ENCODE data around the gene PTPRN2.

- TF ChIP-seq MEF2A (IDR thresholded peaks at IDR 0.05; ENCODE audit: borderline replicate concordance, low read depth) (no peak), MXI1 (IDR thresholded peaks at IDR 0.05; ENCODE audit: low read depth, low read length) (no peak), CTCF (IDR thresholded peaks at IDR 0.05) (no peak), TAF1 (IDR thresholded peaks at IDR 0.05; ENCODE audit: borderline replicate concordance, low read depth, low read length) (no peak), EP300 (IDR thresholded peaks at IDR 0.05; ENCODE audit: borderline replicate concordance in 1 of 2, low read depth in 1 of 2, low read length in 1 of 2) (no peak), RAD21 (IDR thresholded peaks at IDR 0.05; ENCODE audit: low read length) (no peak), TCF12 (IDR thresholded peaks at IDR 0.05) (no peak), RFX5 (IDR thresholded peaks at IDR 0.05; ENCODE audit: low read length) (no peak), NRF1 (IDR thresholded peaks at IDR 0.05; ENCODE audit: low read depth, low read length) (no peak), SMC3 (IDR thresholded peaks at IDR 0.05; ENCODE audit: low read depth, low read length) (no peak), TEAD4 (IDR thresholded peaks at IDR 0.05; ENCODE audit: borderline replicate concordance, insufficient read depth) (no peak), JUND (IDR thresholded peaks at IDR 0.05) (no peak), USF2 (IDR thresholded peaks at IDR 0.05; ENCODE audit: borderline replicate concordance, low read depth, low read length) (no peak), EZH2phosphoT487 (IDR thresholded peaks at IDR 0.05; ENCODE audit: borderline replicate concordance, low read depth) (no peak)
Measured at GRCh38 chr7:157979636-157980340, 607.8 kb downstream of the PTPRN2 start.
